ENCODE measurements around the gene CELF1.
A peak's percentile ranks its signal among the peaks of the same experiment; 100 is the strongest.

The CELF1 gene

GRCh38 chr11:47523490-47524225 lies 29.3 kb downstream of the CELF1 start:
- Histone ChIP-seq H3K4me3 (ENCODE audit: low read depth, low read length, poor library complexity, severe bottlenecking) (no peak overlapping the region), H3K9me2 (ENCODE audit: low read depth, low read length) (no peaks in the 10 kb centered on the region), H3K27me3 (ENCODE audit: insufficient read depth, low read length) (no peaks in the 10 kb centered on the region), H4K20me1 (ENCODE audit: insufficient read depth, low read length) (no peaks in the 10 kb centered on the region), H3K79me2 (ENCODE audit: insufficient read depth, low read length) (peaks cover 91% of the 10 kb centered on the region), H3K36me3 (ENCODE audit: insufficient read depth, low read length) (peaks cover 16% of the 10 kb centered on the region; the same call in 1 of the 2 replicates), H3K4me1 (ENCODE audit: insufficient read depth, low read length, severe bottlenecking) (peaks cover 58% of the 10 kb centered on the region), H3K9me3 (ENCODE audit: low read length) (no peaks in the 10 kb centered on the region), H2AFZ (ENCODE audit: low read length) (no peak overlapping the region), H3F3A (ENCODE audit: insufficient read depth, low read length) (no peaks in the 10 kb centered on the region), H3K27ac (ENCODE audit: low read depth, low read length, poor library complexity, severe bottlenecking) (peak overlapping the region; percentile 87), H3K4me2 (ENCODE audit: low read length) (peak overlapping the region; percentile 63; the same call in 1 of the 2 replicates), H3K9ac (ENCODE audit: low read length) (peak overlapping the region; percentile 2; the same call in 1 of the 2 replicates)
- TF ChIP-seq EZH2 (IDR thresholded peaks at IDR 0.05; ENCODE audit: borderline replicate concordance, low read length) (no peak), CTCF (IDR thresholded peaks at IDR 0.05; ENCODE audit: low read length) (no peak)

GRCh38 chr11:47518212-47518964 lies 34.5 kb downstream of the CELF1 start:
- Histone ChIP-seq H4K20me1 (ENCODE audit: insufficient read depth, low read length) (no peaks in the 10 kb centered on the region), H3F3A (ENCODE audit: insufficient read depth, low read length) (no peaks in the 10 kb centered on the region; the same call in 1 of the 2 replicates), H3K4me1 (ENCODE audit: insufficient read depth, low read length, severe bottlenecking) (peaks cover 62% of the 10 kb centered on the region), H3K79me2 (ENCODE audit: insufficient read depth, low read length) (peaks cover 89% of the 10 kb centered on the region), H3K27ac (ENCODE audit: low read depth, low read length, poor library complexity, severe bottlenecking) (peak overlapping the region; percentile 62), H3K4me2 (ENCODE audit: low read length) (no peak overlapping the region; the same call in 1 of the 2 replicates), H3K9me2 (ENCODE audit: low read depth, low read length) (no peaks in the 10 kb centered on the region), H3K27me3 (ENCODE audit: insufficient read depth, low read length) (no peaks in the 10 kb centered on the region), H3K4me3 (ENCODE audit: low read depth, low read length, poor library complexity, severe bottlenecking) (no peak overlapping the region), H2AFZ (ENCODE audit: low read length) (no peak overlapping the region), H3K9ac (ENCODE audit: low read length) (no peak overlapping the region; the same call in 1 of the 2 replicates), H3K9me3 (ENCODE audit: low read length) (no peaks in the 10 kb centered on the region), H3K36me3 (ENCODE audit: insufficient read depth, low read length) (peaks cover 3% of the 10 kb centered on the region; the same call in 1 of the 2 replicates)
- no peak for TF ChIP-seq CTCF (IDR thresholded peaks at IDR 0.05; ENCODE audit: low read length)
- no peak for TF ChIP-seq EZH2 (IDR thresholded peaks at IDR 0.05; ENCODE audit: borderline replicate concordance, low read length)

- no peak overlapping the region for H3K9ac ChIP-seq (ENCODE audit: low read length)
- peaks cover 3% of the 10 kb centered on the region; the same call in 1 of the 2 replicates for H3K36me3 ChIP-seq (ENCODE audit: insufficient read depth, low read length)
- no peaks in the 10 kb centered on the region for H3K9me2 ChIP-seq (ENCODE audit: low read depth, low read length)
- no peaks in the 10 kb centered on the region for H3K27me3 ChIP-seq (ENCODE audit: insufficient read depth, low read length)
- H3K27ac ChIP-seq (ENCODE audit: low read depth, low read length, poor library complexity, severe bottlenecking) = peak overlapping the region; percentile 62
- H3F3A ChIP-seq (ENCODE audit: insufficient read depth, low read length) = no peaks in the 10 kb centered on the region; the same call in 1 of the 2 replicates
- no peak for TF ChIP-seq CTCF (IDR thresholded peaks at IDR 0.05; ENCODE audit: low read length)
- no peaks in the 10 kb centered on the region for H4K20me1 ChIP-seq (ENCODE audit: insufficient read depth, low read length)
- H3K79me2 ChIP-seq (ENCODE audit: insufficient read depth, low read length) = peaks cover 91% of the 10 kb centered on the region
- H3K4me3 ChIP-seq (ENCODE audit: low read depth, low read length, poor library complexity, severe bottlenecking) = no peak overlapping the region
- peaks cover 66% of the 10 kb centered on the region for H3K4me1 ChIP-seq (ENCODE audit: insufficient read depth, low read length, severe bottlenecking)
- H3K4me2 ChIP-seq (ENCODE audit: low read length) = no peak overlapping the region
- H2AFZ ChIP-seq (ENCODE audit: low read length) = no peak overlapping the region
- H3K9me3 ChIP-seq (ENCODE audit: low read length) = no peaks in the 10 kb centered on the region
Measured at GRCh38 chr11:47516984-47517853, 35.7 kb downstream of the CELF1 start.
